H1 (cell line): ENCODE data around the gene RO60. TPM values are rescaled to one million over a fixed set of nuclear protein-coding genes. Genes with fewer than 3 reads are reported as not detected.

Experiments
- CTCF ChIA-PET: fragments of 300-600 bp; sonication (Branson Sonifier 250); formaldehyde crosslinking; loops from one replicate; lab custom pipeline; 2021; ENCODE audit not compliant: partially characterized antibody; lab: Charles Lee
- POLR2A ChIA-PET: fragments of 300-600 bp; sonication (Branson Sonifier 250); formaldehyde crosslinking; loops from one replicate; lab custom pipeline; 2021; ENCODE audit warnings: inconsistent platforms; ENCODE audit not compliant: partially characterized antibody; lab: Charles Lee
- DNase-seq, 2 experiments: peaks; one replicate each; pipeline versions ENCODE4 v3.0.0 to v3.0.0-alpha.2; 2010 to 2022; ENCODE audit warnings: low spot score in 2 of 2, low read depth in 1 of 2, mixed read lengths in 1 of 2
- FAIRE-seq: peaks from 2 replicates; lab custom pipeline; 2011; peaks lifted over from hg19 to GRCh38; lab: Jason Lieb, UNC
- H2AFZ ChIP-seq: 2 replicates; pipeline ENCODE4 v1.8.1; 2012; ENCODE audit warnings: low read length, inconsistent platforms
- H2AK5ac ChIP-seq: 2 replicates; pipeline ENCODE4 v1.6.1; 2013; ENCODE audit warnings: low read depth, low read length
- H2BK120ac ChIP-seq: replicated peaks from 2 replicates; pipeline ENCODE3; 2013; ENCODE audit warnings: low read depth, low read length, inconsistent platforms
- H2BK12ac ChIP-seq: 2 replicates; pipeline ENCODE4 v1.6.1; 2013; ENCODE audit warnings: low read depth, low read length
- H2BK15ac ChIP-seq: 2 replicates; pipeline ENCODE4 v1.6.1; 2013; ENCODE audit warnings: low read length
- H2BK20ac ChIP-seq: 2 replicates; pipeline ENCODE4 v1.6.1; 2013; ENCODE audit warnings: low read length
- H2BK5ac ChIP-seq: 2 replicates; pipeline ENCODE4 v1.6.1; 2013; ENCODE audit warnings: low read depth, low read length
- H3K14ac ChIP-seq: 2 replicates; pipeline ENCODE4 v1.6.1; 2013; ENCODE audit warnings: inconsistent platforms; ENCODE audit not compliant: insufficient read length
- H3K18ac ChIP-seq: 2 replicates; pipeline ENCODE4 v1.6.1; 2013; ENCODE audit warnings: low read length; ENCODE audit errors: extremely low read depth
- H3K23ac ChIP-seq: 2 replicates; pipeline ENCODE4 v1.6.1; 2013; ENCODE audit warnings: inconsistent platforms; ENCODE audit not compliant: insufficient read length
- H3K23me2 ChIP-seq: 2 replicates; pipeline ENCODE4 v1.6.1; 2013; ENCODE audit warnings: low read depth, low read length
- H3K27ac ChIP-seq: 2 replicates; pipeline ENCODE4 v1.6.1; 2011; ENCODE audit warnings: low read depth, low read length, inconsistent platforms
- H3K27me3 ChIP-seq, 4 experiments: replicated peaks in 1 of 4; 1 replicate in 1 of 4; 2 replicates in 3 of 4; pipeline versions ENCODE4 v1.6.1 to v1.8.1; 2011 to 2013; ENCODE audit warnings: low read length in 3 of 4, mild to moderate bottlenecking in 3 of 4, inconsistent platforms in 2 of 4, mixed read lengths in 2 of 4, moderate library complexity in 1 of 4; ENCODE audit not compliant: control insufficient read depth in 3 of 4, insufficient read depth in 3 of 4; ENCODE audit errors: extremely low read depth in 1 of 4
- H3K36me3 ChIP-seq, 4 experiments: 2 replicates each; pipeline versions ENCODE4 v1.6.1 to v1.8.1; 2011 to 2013; ENCODE audit warnings: mild to moderate bottlenecking in 4 of 4, low read length in 3 of 4, moderate library complexity in 2 of 4, control low read depth in 1 of 4, inconsistent platforms in 1 of 4; ENCODE audit not compliant: insufficient read depth in 4 of 4, control insufficient read depth in 2 of 4
- H3K4ac ChIP-seq: replicated peaks from 2 replicates; pipeline ENCODE3; 2013; ENCODE audit warnings: low read length, low read depth, mixed read lengths, inconsistent platforms; ENCODE audit not compliant: insufficient read length
- H3K4me1 ChIP-seq, 4 experiments: replicated peaks in 1 of 4; 1 replicate in 1 of 4; 2 replicates in 3 of 4; pipeline versions ENCODE4 v1.6.1 to v1.8.1; 2011 to 2013; ENCODE audit warnings: low read length in 3 of 4, inconsistent platforms in 2 of 4, mixed read lengths in 1 of 4; ENCODE audit not compliant: insufficient read depth in 4 of 4, control insufficient read depth in 3 of 4
- H3K4me2 ChIP-seq, 2 experiments: 2 replicates each; pipeline versions ENCODE4 v1.6.1 to v1.8.1; 2011 to 2013; ENCODE audit warnings: low read depth in 2 of 2, low read length in 2 of 2, control low read depth in 1 of 2, inconsistent platforms in 1 of 2, mild to moderate bottlenecking in 1 of 2; ENCODE audit not compliant: insufficient read depth in 1 of 2
- H3K4me3 ChIP-seq, 4 experiments: fragments of 200-600, 300-600 bp in 1 of 4; sonication (generic), shearing (Covaris generic), sonication (Bioruptor Twin) in 1 of 4; 2 replicates each; pipeline versions ENCODE4 v1.5.1 to v1.8.1; 2011 to 2016; ENCODE audit warnings: low read length in 4 of 4, low read depth in 3 of 4, control low read depth in 2 of 4, inconsistent platforms in 2 of 4, mild to moderate bottlenecking in 2 of 4, mixed read lengths in 1 of 4, moderate library complexity in 1 of 4; ENCODE audit not compliant: insufficient read depth in 2 of 4; ENCODE audit errors: extremely low read depth in 1 of 4
- H3K56ac ChIP-seq: replicated peaks from 2 replicates; pipeline ENCODE3; 2013; ENCODE audit warnings: low read depth, mild to moderate bottlenecking, mixed read lengths, low read length, inconsistent platforms; ENCODE audit not compliant: insufficient read length
- H3K79me1 ChIP-seq: 2 replicates; pipeline ENCODE4 v1.6.1; 2013; ENCODE audit warnings: low read depth, low read length, control low read depth
- H3K79me2 ChIP-seq, 2 experiments: 2 replicates each; pipeline versions ENCODE4 v1.6.1 to v1.8.1; 2012 to 2013; ENCODE audit warnings: low read length in 2 of 2, mild to moderate bottlenecking in 2 of 2, inconsistent platforms in 1 of 2; ENCODE audit not compliant: insufficient read depth in 2 of 2, control insufficient read depth in 1 of 2
- H3K9ac ChIP-seq, 4 experiments: replicated peaks in 1 of 4; 1 replicate in 1 of 4; 2 replicates in 3 of 4; pipeline versions ENCODE4 v1.6.1 to v1.8.1; 2011 to 2013; ENCODE audit warnings: low read depth in 3 of 4, low read length in 3 of 4, control low read depth in 2 of 4, mild to moderate bottlenecking in 2 of 4, moderate library complexity in 2 of 4, inconsistent platforms in 1 of 4; ENCODE audit errors: extremely low read depth in 1 of 4
- H3K9me3 ChIP-seq, 2 experiments: 2 replicates each; pipeline versions ENCODE4 v1.6.1 to v1.8.1; 2012 to 2013; ENCODE audit warnings: mild to moderate bottlenecking in 2 of 2, moderate library complexity in 2 of 2, control low read depth in 1 of 2, inconsistent platforms in 1 of 2, low read depth in 1 of 2, low read length in 1 of 2, mixed read lengths in 1 of 2; ENCODE audit not compliant: insufficient read depth in 2 of 2
- H4K20me1 ChIP-seq, 2 experiments: replicated peaks in 1 of 2; 2 replicates each; pipeline versions ENCODE3 to v1.8.1; 2011 to 2013; ENCODE audit warnings: inconsistent platforms in 2 of 2, low read length in 2 of 2, mild to moderate bottlenecking in 1 of 2; ENCODE audit not compliant: insufficient read depth in 2 of 2, control insufficient read depth in 1 of 2
- H4K5ac ChIP-seq: 2 replicates; pipeline ENCODE4 v1.6.1; 2013; ENCODE audit warnings: low read length, low read depth, mixed read lengths, inconsistent platforms; ENCODE audit not compliant: insufficient read length
- H4K8ac ChIP-seq: 2 replicates; pipeline ENCODE4 v1.8.0; 2013; ENCODE audit warnings: mild to moderate bottlenecking, moderate library complexity, low read length, inconsistent platforms; ENCODE audit not compliant: insufficient read depth; ENCODE audit errors: extremely low read depth
- H4K91ac ChIP-seq: replicated peaks from 2 replicates; pipeline ENCODE3; 2013; ENCODE audit warnings: low read length, mixed read lengths, inconsistent platforms; ENCODE audit not compliant: insufficient read length
- CTBP2 ChIP-seq: IDR thresholded peaks from 2 replicates; pipeline ENCODE4 v1.7.0; 2011; ENCODE audit warnings: borderline replicate concordance, mild to moderate bottlenecking, moderate library complexity, mixed read lengths, low read length; ENCODE audit not compliant: insufficient read depth, insufficient read length
- EGR1 ChIP-seq: IDR thresholded peaks from 2 replicates; pipeline ENCODE4 v1.6.1; 2011; ENCODE audit warnings: low read depth, low read length, borderline replicate concordance
- EZH2 ChIP-seq: fragments of 200-600 bp; sonication (generic); IDR thresholded peaks from 2 replicates; pipeline ENCODE4 v1.7.1; 2012; ENCODE audit warnings: low read depth, mild to moderate bottlenecking, moderate library complexity, low read length, inconsistent platforms; ENCODE audit not compliant: severe bottlenecking
- FOSL1 ChIP-seq: IDR thresholded peaks from 2 replicates; pipeline ENCODE4 v1.6.1; 2011; ENCODE audit warnings: mild to moderate bottlenecking, low read depth, low read length, moderate library complexity; ENCODE audit not compliant: insufficient read depth
- PHF8 ChIP-seq: fragments of 200-600 bp; sonication (generic); conservative IDR thresholded peaks from 2 replicates; pipeline ENCODE4 v1.7.1; 2012; ENCODE audit warnings: low read depth, mild to moderate bottlenecking, inconsistent platforms, low read length, moderate library complexity
- POLR2AphosphoS5 ChIP-seq: IDR thresholded peaks from 2 replicates; pipeline ENCODE4 v1.6.1; 2011; ENCODE audit warnings: low read depth, low read length
- RBBP5 ChIP-seq: IDR thresholded peaks from 2 replicates; pipeline ENCODE4 v1.7.1; 2012; ENCODE audit warnings: low read depth, mild to moderate bottlenecking, inconsistent platforms, low read length, moderate library complexity, borderline replicate concordance
- RFX5 ChIP-seq: IDR thresholded peaks from 2 replicates; pipeline ENCODE4 v1.6.1; 2011; ENCODE audit warnings: low read depth, low read length, improper control_type of control experiment, borderline replicate concordance
- YY1 ChIP-seq: IDR thresholded peaks from 2 replicates; pipeline ENCODE4 v1.6.1; 2011; ENCODE audit warnings: low read depth, mild to moderate bottlenecking, low read length
- WGBS, 2 experiments: shearing (Covaris generic) in 1 of 2; methylation state at CpG; one replicate each; pipeline versions ENCODE4 v1.1.6 to v1.1.7; 2013 to 2015; ENCODE audit warnings: low lambda C conversion rate in 2 of 2, mixed read lengths in 2 of 2, inconsistent platforms in 1 of 2, low coverage in 1 of 2, missing lambda C conversion rate in 1 of 2; ENCODE audit not compliant: insufficient replicate concordance in 2 of 2, insufficient coverage in 1 of 2, insufficient read length in 1 of 2; ENCODE audit errors: extremely low coverage in 1 of 2, missing lambda C conversion rate in 1 of 2; 5-methylcytosine and 5-hydroxymethylcytosine counted together
- polyA plus RNA-seq, 7 experiments: library from polyadenylated mRNA; depleted of rRNA in 3 of 7; stranded (reverse) in 5 of 7; unstranded in 2 of 7; fragments of >200 nt in 5 of 7; fragments of 200-250 nt in 2 of 7; gene quantifications; 1 replicate in 5 of 7; 2 replicates in 1 of 7; 4 replicates in 1 of 7; pipeline versions ENCODE4 v1.2.1 to v1.2.3, GENCODE V29; 2011 to 2013; ENCODE audit warnings: missing spikeins in 2 of 7, mixed read lengths in 2 of 7
- total RNA-seq: library from RNA; stranded (reverse); fragmentation: NEBNext Ultra II Directional; extraction: Animal tissue kit (Norgen Biotek cat#: 25700); gene quantifications from 2 replicates; pipeline ENCODE4 v1.2.1, GENCODE V29; 2021
- TF ChIP-seq, protein P1 (sequence below): IDR thresholded peaks from 2 replicates; pipeline ENCODE4 v1.6.1; 2011; ENCODE audit warnings: low read length, improper control_type of control experiment
- TF ChIP-seq, protein P2 (sequence below): IDR thresholded peaks from 2 replicates; pipeline ENCODE4 v1.6.1; 2012; ENCODE audit warnings: inconsistent platforms

Gene RO60
- total and polyA plus RNA-seq, 2 of the 8 experiments (the other 6 are each of a cell fraction or from before 2014, with no cell fraction given) = 13.6 to 103 TPM

DNA sequence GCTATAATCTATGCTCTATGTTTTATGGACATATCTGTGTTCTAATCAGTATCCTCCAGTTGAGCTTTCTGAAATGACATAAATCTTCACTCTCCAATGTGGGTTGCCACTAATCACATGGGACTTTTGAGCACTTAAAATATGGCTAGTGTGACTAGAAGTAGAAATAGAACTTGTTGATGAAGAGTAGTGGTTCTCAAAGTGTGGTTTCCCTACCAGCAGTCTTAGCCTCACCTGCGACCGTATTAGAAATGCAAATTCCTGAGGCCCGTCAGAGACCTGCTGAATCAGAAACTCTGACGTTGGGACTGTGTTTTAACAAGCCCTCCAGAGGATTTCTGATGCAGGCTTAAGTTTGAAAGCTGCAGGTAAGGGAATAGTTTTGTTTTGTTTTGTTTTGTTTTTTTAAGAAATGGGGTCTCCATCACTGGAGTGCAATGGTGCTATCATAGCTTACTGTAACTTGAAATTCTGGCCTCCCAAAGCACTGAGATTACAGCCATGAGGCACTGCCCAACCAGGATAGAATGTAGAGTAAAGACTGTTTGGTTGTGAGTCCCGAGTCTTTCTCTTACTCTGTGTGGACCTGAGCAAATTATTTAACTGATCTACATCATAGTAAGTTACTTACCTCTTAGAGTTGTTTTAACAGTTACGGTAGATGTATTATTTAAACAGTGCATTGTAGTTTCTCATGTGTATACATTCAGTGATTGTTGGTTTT, 24.1 kb downstream of the RO60 start:
- no peak overlapping the region for H4K8ac ChIP-seq
- H2BK20ac ChIP-seq = no peak overlapping the region
- no peaks in the 10 kb centered on the region for H3K4me1 ChIP-seq
- DNase-seq (no peak), FAIRE-seq (no peak)
- no peak overlapping the region for H2AFZ ChIP-seq
- H3K27me3 ChIP-seq = no peaks in the 10 kb centered on the region
- H3K56ac ChIP-seq = no peak overlapping the region
- no peaks in the 10 kb centered on the region for H3K9me3 ChIP-seq
- H3K79me1 ChIP-seq = no peaks in the 10 kb centered on the region
- H3K14ac ChIP-seq = no peak overlapping the region
- H3K23ac ChIP-seq = no peak overlapping the region
- WGBS, 2 experiments = 85% methylated on average over 6 of the region's 6 CpGs; no CpG with 5 or more reads in 1 of the 2 experiments
- H4K20me1 ChIP-seq = peaks cover 0 to 2% of the 10 kb centered on the region in 2 experiments
- H2BK15ac ChIP-seq = no peak overlapping the region
- H3K9ac ChIP-seq = no peak overlapping the region
- no peak overlapping the region for H3K4me2 ChIP-seq
- ChIA-PET POLR2A (interaction anchor here (0.9 kb wide), 1 partner anchor 10 kb away, joined by 3 read pairs; no protein-coding TSS in a partner anchor), CTCF (interaction anchor here (1.6 kb wide), 1 partner anchor 13 kb away, joined by 4 read pairs; no protein-coding TSS in a partner anchor)
- no peak overlapping the region for H2BK120ac ChIP-seq
- no peaks in the 10 kb centered on the region for H3K79me2 ChIP-seq
- H2BK12ac ChIP-seq = no peak overlapping the region
- H3K4ac ChIP-seq = no peak overlapping the region
- H3K4me3 ChIP-seq = no peak overlapping the region
- H3K23me2 ChIP-seq = no peaks in the 10 kb centered on the region
- no peak overlapping the region for H4K5ac ChIP-seq
- no peak overlapping the region for H2BK5ac ChIP-seq
- H3K27ac ChIP-seq = no peak overlapping the region
- H3K36me3 ChIP-seq = peaks cover 0 to 53% (median 21%) of the 10 kb centered on the region in 4 experiments; a peak in 6 of 8 replicates
- no peak overlapping the region for H3K18ac ChIP-seq
- no peak overlapping the region for H2AK5ac ChIP-seq
- H4K91ac ChIP-seq = no peak overlapping the region
- TF ChIP-seq RFX5 (no peak), CTBP2 (no peak), RBBP5 (no peak), YY1 (no peak), POLR2AphosphoS5 (no peak), EZH2 (no peak), FOSL1 (no peak), EGR1 (no peak), PHF8 (no peak)
- TF ChIP-seq, protein P1, sequence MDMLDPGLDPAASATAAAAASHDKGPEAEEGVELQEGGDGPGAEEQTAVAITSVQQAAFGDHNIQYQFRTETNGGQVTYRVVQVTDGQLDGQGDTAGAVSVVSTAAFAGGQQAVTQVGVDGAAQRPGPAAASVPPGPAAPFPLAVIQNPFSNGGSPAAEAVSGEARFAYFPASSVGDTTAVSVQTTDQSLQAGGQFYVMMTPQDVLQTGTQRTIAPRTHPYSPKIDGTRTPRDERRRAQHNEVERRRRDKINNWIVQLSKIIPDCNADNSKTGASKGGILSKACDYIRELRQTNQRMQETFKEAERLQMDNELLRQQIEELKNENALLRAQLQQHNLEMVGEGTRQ = no peak
- TF ChIP-seq, protein P2, sequence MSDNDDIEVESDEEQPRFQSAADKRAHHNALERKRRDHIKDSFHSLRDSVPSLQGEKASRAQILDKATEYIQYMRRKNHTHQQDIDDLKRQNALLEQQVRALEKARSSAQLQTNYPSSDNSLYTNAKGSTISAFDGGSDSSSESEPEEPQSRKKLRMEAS = no peak
